A673 (cell line): Measurements from ENCODE around the gene MAML2. TPM values are rescaled to one million over a fixed set of nuclear protein-coding genes. Genes with fewer than 3 reads are reported as not detected.

Source experiments
- BruUV-seq: library from RNA; stranded (reverse); fragments of 400-500 nt; replicated peaks from 2 replicates; lab custom pipeline; 2021; lab: Mats Ljungman, UMichigan
- CTCF ChIA-PET: fragments of 300-600 bp; sonication (Branson Sonifier 250); formaldehyde crosslinking; loops from one replicate; lab custom pipeline; 2022; ENCODE audit warnings: antibody characterized with exemption; lab: Charles Lee
- POLR2A ChIA-PET: fragments of 300-600 bp; sonication (Branson Sonifier 250); formaldehyde crosslinking; loops from one replicate; lab custom pipeline; 2022; ENCODE audit warnings: antibody characterized with exemption; ENCODE audit not compliant: low non-redundant PET; lab: Charles Lee
- DNase-seq: peaks from one replicate; pipeline ENCODE4 v3.0.0-alpha.2; 2015; ENCODE audit warnings: low spot score
- H3K27ac ChIP-seq: fragments of 200-600 bp; sonication (generic); 2 replicates; pipeline ENCODE4 v1.5.1; 2016; ENCODE audit warnings: mixed run types, low read depth, mild to moderate bottlenecking, mixed read lengths, antibody characterized with exemption, low read length; ENCODE audit not compliant: poor library complexity, severe bottlenecking
- H3K27me3 ChIP-seq: fragments of 200-600 bp; sonication (generic); replicated peaks from 2 replicates; pipeline ENCODE4 v1.6.1; 2017; ENCODE audit warnings: mixed run types, low read depth, mild to moderate bottlenecking, mixed read lengths, antibody characterized with exemption, low read length; ENCODE audit not compliant: insufficient read depth, poor library complexity
- H3K36me3 ChIP-seq: fragments of 200-600 bp; sonication (generic); 2 replicates; pipeline ENCODE4 v1.6.1; 2016; ENCODE audit warnings: mixed run types, mild to moderate bottlenecking, mixed read lengths, antibody characterized with exemption, low read length; ENCODE audit not compliant: insufficient read depth, poor library complexity, severe bottlenecking
- H3K4me1 ChIP-seq: fragments of 200-600 bp; sonication (generic); 2 replicates; pipeline ENCODE4 v1.6.1; 2017; ENCODE audit warnings: mixed run types, mild to moderate bottlenecking, mixed read lengths, antibody characterized with exemption, low read length; ENCODE audit not compliant: insufficient read depth, poor library complexity, severe bottlenecking
- H3K4me3 ChIP-seq: fragments of 200-600 bp; sonication (generic); 2 replicates; pipeline ENCODE4 v1.5.1; 2016; ENCODE audit warnings: low read depth, mixed run types, mild to moderate bottlenecking, mixed read lengths, low read length; ENCODE audit not compliant: poor library complexity, severe bottlenecking
- H3K9me3 ChIP-seq: fragments of 200-600 bp; sonication (generic); 2 replicates; pipeline ENCODE4 v1.6.1; 2016; ENCODE audit warnings: mixed run types, low read depth, mild to moderate bottlenecking, mixed read lengths, antibody characterized with exemption, low read length; ENCODE audit not compliant: poor library complexity, severe bottlenecking
- EZH2 ChIP-seq: fragments of 200-600 bp; sonication (generic); IDR thresholded peaks from 2 replicates; pipeline ENCODE4 v1.6.1; 2017; ENCODE audit warnings: borderline replicate concordance, low read depth, mild to moderate bottlenecking, mixed read lengths, antibody characterized with exemption, low read length; ENCODE audit not compliant: poor library complexity, severe bottlenecking
- intact Hi-C: fragments of 100-400 bp; cut with micrococcal nuclease; formaldehyde crosslinking; loops from one replicate; pipeline ENCODE4 v1.10.0; 2022; ENCODE audit not compliant: unreplicated experiment
- microRNA-seq: library from miRNA; unstranded; fragments of <30 nt; microRNA quantifications from one replicate; pipeline ENCODE4 v1.2.0, GENCODE V29; 2021
- total RNA-seq: library from RNA; stranded (reverse); gene quantifications from 2 replicates; pipeline ENCODE4 v1.2.3, GENCODE V29; 2021
- TF ChIP-seq, protein P1 (sequence below): fragments of 300-800, 200-600 bp; sonication (generic); conservative IDR thresholded peaks from 2 replicates; pipeline ENCODE4 v1.5.1; 2017; ENCODE audit warnings: low read depth, mild to moderate bottlenecking, antibody characterized with exemption, low read length, moderate library complexity, mixed read lengths

The MAML2 gene
- total RNA-seq, 1 experiment from 2014 or later = 6.4 TPM

DNA sequence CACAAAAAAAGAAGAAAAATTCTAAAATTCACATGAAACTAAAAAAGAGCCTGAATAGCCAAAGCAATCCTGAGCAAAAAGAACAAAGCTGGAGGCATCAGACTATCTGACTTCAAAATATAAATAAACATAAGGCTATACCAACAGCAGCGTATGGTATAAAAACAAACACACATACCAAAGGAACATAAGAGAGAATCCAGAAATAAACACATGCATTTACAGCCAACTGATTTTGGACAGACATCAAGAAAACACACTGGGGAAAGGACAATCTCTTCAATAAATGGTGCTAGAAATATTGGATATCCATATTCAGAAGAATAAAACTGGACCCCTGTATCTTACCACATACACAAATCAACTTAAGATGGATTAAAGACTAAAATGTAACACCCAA lies 416.3 kb downstream of the MAML2 start:
- POLR2A ChIA-PET = no interaction called here
- intact Hi-C loops = no loop called here

More for the DNA sequence above, 416.3 kb downstream of the MAML2 start:
- no peaks in the 10 kb centered on the region for H3K36me3 ChIP-seq
- CTCF ChIA-PET = no interaction called here
- no peak overlapping the region for H3K27ac ChIP-seq
- no peak for TF ChIP-seq EZH2
- TF ChIP-seq, protein P1, sequence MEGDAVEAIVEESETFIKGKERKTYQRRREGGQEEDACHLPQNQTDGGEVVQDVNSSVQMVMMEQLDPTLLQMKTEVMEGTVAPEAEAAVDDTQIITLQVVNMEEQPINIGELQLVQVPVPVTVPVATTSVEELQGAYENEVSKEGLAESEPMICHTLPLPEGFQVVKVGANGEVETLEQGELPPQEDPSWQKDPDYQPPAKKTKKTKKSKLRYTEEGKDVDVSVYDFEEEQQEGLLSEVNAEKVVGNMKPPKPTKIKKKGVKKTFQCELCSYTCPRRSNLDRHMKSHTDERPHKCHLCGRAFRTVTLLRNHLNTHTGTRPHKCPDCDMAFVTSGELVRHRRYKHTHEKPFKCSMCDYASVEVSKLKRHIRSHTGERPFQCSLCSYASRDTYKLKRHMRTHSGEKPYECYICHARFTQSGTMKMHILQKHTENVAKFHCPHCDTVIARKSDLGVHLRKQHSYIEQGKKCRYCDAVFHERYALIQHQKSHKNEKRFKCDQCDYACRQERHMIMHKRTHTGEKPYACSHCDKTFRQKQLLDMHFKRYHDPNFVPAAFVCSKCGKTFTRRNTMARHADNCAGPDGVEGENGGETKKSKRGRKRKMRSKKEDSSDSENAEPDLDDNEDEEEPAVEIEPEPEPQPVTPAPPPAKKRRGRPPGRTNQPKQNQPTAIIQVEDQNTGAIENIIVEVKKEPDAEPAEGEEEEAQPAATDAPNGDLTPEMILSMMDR = no peak
- no peak for DNase-seq
- no peaks in the 10 kb centered on the region for H3K27me3 ChIP-seq
- peaks cover 10% of the 10 kb centered on the region for H3K9me3 ChIP-seq
- no TSS peak for BruUV-seq
- H3K4me3 ChIP-seq = no peak overlapping the region
- peaks cover 18% of the 10 kb centered on the region for H3K4me1 ChIP-seq

Small RNA genes lying within 50 kb of the gene (microRNA-seq; reads per million reads assigned to microRNA genes)
- gene MIR1260B = not detected

Other genes starting within 250 kb of the MAML2 start
- 30.5 and 33.1 TPM in 2 replicates for gene CCDC82, start 46.7 kb upstream of the MAML2 start, total RNA-seq
- 11.0 and 12.7 TPM in 2 replicates for gene JRKL, start 46.8 kb upstream of the MAML2 start, total RNA-seq